Measurements from ENCODE around the gene LHX5. TPM values are rescaled to one million over a fixed set of nuclear protein-coding genes. Genes with fewer than 3 reads are reported as not detected.

Gene LHX5
- total RNA-seq, 2 donors from 2014 or later, result 0.18 TPM; not detected in 1

DNA sequence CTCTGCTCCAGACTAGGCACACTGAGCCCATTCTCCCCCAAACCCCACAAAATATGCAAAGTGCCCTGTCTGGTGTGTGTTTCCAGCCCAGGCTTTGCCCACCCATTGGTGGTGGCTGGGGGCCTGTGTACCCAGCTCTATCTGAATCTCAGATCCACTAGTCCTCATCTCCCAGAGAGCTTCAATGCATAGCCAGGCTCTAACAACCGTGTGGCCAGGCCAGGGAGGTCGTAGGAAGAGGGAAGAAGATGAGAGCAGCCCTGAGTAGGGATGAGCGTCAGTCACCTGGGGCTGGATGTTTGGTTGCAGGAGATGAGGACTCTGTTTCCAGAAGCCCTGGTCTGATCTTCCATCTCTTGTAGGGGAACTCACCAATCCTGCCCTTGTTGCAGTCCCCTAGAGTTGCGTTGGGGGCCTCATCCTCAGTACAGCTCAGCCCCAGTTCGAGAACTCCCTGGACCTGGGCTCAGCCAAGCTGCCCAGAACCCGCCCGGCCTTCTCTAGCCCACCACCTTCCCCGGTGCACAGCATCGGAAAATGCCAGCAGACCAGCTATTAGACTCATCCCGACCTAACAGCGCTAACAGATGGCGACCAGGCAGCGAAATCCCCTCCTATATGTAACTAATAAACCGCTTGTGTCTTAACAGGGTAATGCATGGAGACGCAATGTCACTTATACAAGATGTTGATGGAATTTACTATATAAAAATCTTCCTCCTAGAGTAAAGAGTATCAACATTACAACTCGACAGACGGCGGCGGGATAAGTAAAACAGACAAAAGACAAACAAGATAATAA, 3.2 kb upstream of the LHX5 start:
- peaks cover 14% of the 10 kb centered on the region for H3K4me1 ChIP-seq (ENCODE audit: control insufficient read depth, insufficient read depth, low read length)
- DNase-seq, result peak; percentile 65
- H3K27me3 ChIP-seq (ENCODE audit: control insufficient read depth, insufficient read depth, low read length, poor library complexity, severe bottlenecking), result peaks cover 98% of the 10 kb centered on the region
- no peaks in the 10 kb centered on the region for H3K36me3 ChIP-seq (ENCODE audit: control insufficient read depth, insufficient read depth, low read length)
- no peak overlapping the region for H3K4me3 ChIP-seq (ENCODE audit: low read length)
- no peak overlapping the region for H3K9ac ChIP-seq (ENCODE audit: extremely low read depth, low read length, poor library complexity, severe bottlenecking)
- 8 to 11% methylated on average over 7 to 12 of the region's 19 CpGs for WGBS, 2 experiments (ENCODE audit: insufficient coverage in 1 of 2, insufficient read length in 1 of 2)
- H3K9me3 ChIP-seq (ENCODE audit: control insufficient read depth, low read length), result no peaks in the 10 kb centered on the region
- H3K27ac Mint-ChIP-seq, result no peak overlapping the region
- peaks cover 38% of the 10 kb centered on the region for H3K4me1 Mint-ChIP-seq
- no peak overlapping the region for H3K4me3 Mint-ChIP-seq
- H3K27me3 Mint-ChIP-seq (ENCODE audit: insufficient read depth), result peaks cover 98% of the 10 kb centered on the region
- no peaks in the 10 kb centered on the region for H3K9me3 Mint-ChIP-seq
- H3K36me3 Mint-ChIP-seq (ENCODE audit: low read depth), result no peaks in the 10 kb centered on the region
- no peak overlapping the region for H3K27ac ChIP-seq (ENCODE audit: low read depth, low read length)
- TF ChIP-seq, protein P1, sequence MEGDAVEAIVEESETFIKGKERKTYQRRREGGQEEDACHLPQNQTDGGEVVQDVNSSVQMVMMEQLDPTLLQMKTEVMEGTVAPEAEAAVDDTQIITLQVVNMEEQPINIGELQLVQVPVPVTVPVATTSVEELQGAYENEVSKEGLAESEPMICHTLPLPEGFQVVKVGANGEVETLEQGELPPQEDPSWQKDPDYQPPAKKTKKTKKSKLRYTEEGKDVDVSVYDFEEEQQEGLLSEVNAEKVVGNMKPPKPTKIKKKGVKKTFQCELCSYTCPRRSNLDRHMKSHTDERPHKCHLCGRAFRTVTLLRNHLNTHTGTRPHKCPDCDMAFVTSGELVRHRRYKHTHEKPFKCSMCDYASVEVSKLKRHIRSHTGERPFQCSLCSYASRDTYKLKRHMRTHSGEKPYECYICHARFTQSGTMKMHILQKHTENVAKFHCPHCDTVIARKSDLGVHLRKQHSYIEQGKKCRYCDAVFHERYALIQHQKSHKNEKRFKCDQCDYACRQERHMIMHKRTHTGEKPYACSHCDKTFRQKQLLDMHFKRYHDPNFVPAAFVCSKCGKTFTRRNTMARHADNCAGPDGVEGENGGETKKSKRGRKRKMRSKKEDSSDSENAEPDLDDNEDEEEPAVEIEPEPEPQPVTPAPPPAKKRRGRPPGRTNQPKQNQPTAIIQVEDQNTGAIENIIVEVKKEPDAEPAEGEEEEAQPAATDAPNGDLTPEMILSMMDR (conservative IDR thresholded peaks at IDR 0.05), result no peak

DNA sequence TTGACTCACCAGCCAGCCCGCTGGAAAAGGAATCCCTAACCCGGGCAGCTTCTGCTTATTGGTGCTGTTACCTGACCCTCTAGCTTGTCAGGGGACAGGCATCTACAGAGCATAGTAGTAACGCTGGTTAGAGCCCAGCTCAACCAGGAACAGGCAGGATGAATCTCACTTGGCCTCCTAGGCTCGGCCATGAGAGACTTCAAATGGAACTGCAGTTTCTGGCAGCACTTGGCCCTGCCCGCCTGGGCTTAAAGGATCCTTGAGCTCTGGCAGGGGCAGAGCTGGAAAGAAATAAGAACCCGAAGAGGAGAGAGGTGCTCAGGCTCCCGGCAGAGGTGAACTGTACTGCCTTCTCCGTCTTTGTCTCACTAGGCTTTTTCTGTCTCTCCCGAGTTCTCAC, 2.3 kb upstream of the LHX5 start:
- Mint-ChIP-seq H3K36me3 (ENCODE audit: low read depth) (no peaks in the 10 kb centered on the region), H3K27me3 (ENCODE audit: insufficient read depth) (peaks cover 98% of the 10 kb centered on the region), H3K9me3 (no peaks in the 10 kb centered on the region), H3K27ac (no peak overlapping the region), H3K4me3 (no peak overlapping the region), H3K4me1 (peaks cover 33% of the 10 kb centered on the region)
- DNase-seq, result peak; percentile 82
- H3K4me1 ChIP-seq (ENCODE audit: control insufficient read depth, insufficient read depth, low read length), result peaks cover 14% of the 10 kb centered on the region
- peaks cover 98% of the 10 kb centered on the region for H3K27me3 ChIP-seq (ENCODE audit: control insufficient read depth, insufficient read depth, low read length, poor library complexity, severe bottlenecking)
- H3K9ac ChIP-seq (ENCODE audit: extremely low read depth, low read length, poor library complexity, severe bottlenecking), result no peak overlapping the region
- H3K4me3 ChIP-seq (ENCODE audit: low read length), result no peak overlapping the region
- H3K36me3 ChIP-seq (ENCODE audit: control insufficient read depth, insufficient read depth, low read length), result no peaks in the 10 kb centered on the region
- H3K27ac ChIP-seq (ENCODE audit: low read depth, low read length), result no peak overlapping the region
- WGBS, 2 experiments (ENCODE audit: insufficient coverage in 1 of 2, insufficient read length in 1 of 2), result 2 to 5% methylated on average over 8 to 9 of the region's 9 CpGs
- TF ChIP-seq, protein P1 (conservative IDR thresholded peaks at IDR 0.05), result no peak
- H3K9me3 ChIP-seq (ENCODE audit: control insufficient read depth, low read length), result no peaks in the 10 kb centered on the region

DNA sequence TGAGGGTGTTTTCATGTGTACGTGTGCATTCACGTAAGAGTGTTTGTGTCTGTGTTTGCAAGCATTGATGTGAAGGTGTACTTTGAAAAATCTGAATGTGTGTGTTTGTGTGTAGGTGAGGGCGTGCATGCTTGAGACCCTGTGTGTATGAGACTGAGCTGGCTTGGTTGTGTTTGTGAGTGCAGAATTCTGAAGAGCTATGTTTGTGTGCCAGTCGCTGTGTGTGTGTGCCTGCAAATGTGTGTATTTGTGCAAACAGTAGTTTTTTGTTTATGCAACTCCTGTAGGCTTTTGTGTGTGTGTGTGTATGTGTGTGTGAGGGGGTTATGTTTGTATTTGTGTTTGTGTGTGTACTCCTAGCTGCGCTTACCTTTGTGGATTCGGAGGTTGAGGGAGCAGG, 1.7 kb upstream of the LHX5 start:
- Mint-ChIP-seq H3K9me3 (no peaks in the 10 kb centered on the region), H3K36me3 (ENCODE audit: low read depth) (no peaks in the 10 kb centered on the region), H3K27me3 (ENCODE audit: insufficient read depth) (peaks cover 98% of the 10 kb centered on the region), H3K4me3 (no peak overlapping the region), H3K27ac (no peak overlapping the region), H3K4me1 (peaks cover 32% of the 10 kb centered on the region)
- Histone ChIP-seq H3K4me3 (ENCODE audit: low read length) (no peak overlapping the region), H3K4me1 (ENCODE audit: control insufficient read depth, insufficient read depth, low read length) (peaks cover 14% of the 10 kb centered on the region), H3K9ac (ENCODE audit: extremely low read depth, low read length, poor library complexity, severe bottlenecking) (no peak overlapping the region), H3K9me3 (ENCODE audit: control insufficient read depth, low read length) (no peaks in the 10 kb centered on the region), H3K27me3 (ENCODE audit: control insufficient read depth, insufficient read depth, low read length, poor library complexity, severe bottlenecking) (peaks cover 98% of the 10 kb centered on the region), H3K36me3 (ENCODE audit: control insufficient read depth, insufficient read depth, low read length) (no peaks in the 10 kb centered on the region), H3K27ac (ENCODE audit: low read depth, low read length) (no peak overlapping the region)
- no peak for DNase-seq
- 27 to 38% methylated on average over 4 to 6 of the region's 6 CpGs for WGBS, 2 experiments (ENCODE audit: insufficient coverage in 1 of 2, insufficient read length in 1 of 2)
- TF ChIP-seq, protein P1 (conservative IDR thresholded peaks at IDR 0.05), result no peak

Data from endodermal cell (in vitro differentiated cells).